Measurements from ENCODE around the gene TDRD1. TPM values are rescaled to one million over a fixed set of nuclear protein-coding genes. Genes with fewer than 3 reads are reported as not detected.
A peak's percentile ranks its signal among the peaks of the same experiment; 100 is the strongest.

Gene TDRD1
- total and polyA plus RNA-seq, 9 of the 15 experiments (the other 6 are each of a cell fraction or from before 2014, with no cell fraction given) = not detected

DNA sequence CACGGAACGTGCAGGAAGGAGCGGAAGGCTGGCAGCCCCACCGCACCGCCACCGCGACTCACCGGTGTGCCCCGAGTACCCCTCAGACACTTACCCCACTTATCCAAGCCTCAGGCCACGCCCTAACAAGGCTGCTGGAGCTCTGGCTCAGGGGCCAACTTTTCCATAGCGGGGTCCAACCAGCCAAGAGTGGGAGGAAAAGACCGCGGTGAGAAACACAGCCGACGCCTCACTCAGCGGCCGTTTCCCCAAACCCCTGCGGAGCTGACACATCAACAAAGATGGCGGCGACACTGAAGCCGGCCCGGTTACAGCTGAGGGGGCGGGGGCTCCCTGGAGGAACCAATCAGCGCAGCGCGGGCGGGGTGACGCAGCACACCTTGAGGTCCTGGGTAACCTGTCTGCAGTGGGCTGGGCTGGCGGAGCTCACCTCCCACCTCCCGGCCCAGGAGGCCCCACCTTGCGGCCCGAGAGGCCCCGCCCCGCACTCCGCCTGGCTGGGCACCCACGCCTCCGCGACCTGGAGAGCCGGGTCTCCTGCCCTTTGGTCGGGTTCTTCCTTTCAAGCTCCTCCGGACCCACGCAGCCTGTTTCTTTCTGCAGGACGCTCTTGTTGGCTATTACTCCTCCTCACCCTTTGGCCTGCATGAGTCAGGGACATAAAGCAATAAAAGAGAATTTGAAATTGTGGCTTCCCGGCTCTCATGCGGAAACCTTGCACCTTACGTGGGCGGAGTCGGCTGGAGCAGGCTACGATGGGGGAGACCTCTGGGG, 5.0 kb upstream of the TDRD1 start, which contains the start of gene CCDC186 (continued):
- TF ChIP-seq ZNF324 (CRISPR knock-in tag; IDR thresholded peaks at IDR 0.05) (no peak), JUND (IDR thresholded peaks at IDR 0.05; ENCODE audit: borderline replicate concordance, low read depth, low read length) (0 out of 2 replicates have a peak, but pooled peaks have one; percentile 9), JUND (tag; IDR thresholded peaks at IDR 0.05; ENCODE audit: borderline replicate concordance, low read depth, low read length) (no peak), YY1 (IDR thresholded peaks at IDR 0.05; ENCODE audit: borderline replicate concordance in 1 of 3, control insufficient read depth in 1 of 3, extremely low read depth in 1 of 3, insufficient read depth in 3 of 3, insufficient read length in 1 of 3, insufficient replicate concordance in 2 of 3, low read depth in 1 of 3, low read length in 2 of 3) (peak; percentile 57 to 96 (median 92)), EP400 (IDR thresholded peaks at IDR 0.05) (peak; percentile 87), ZNF766 (CRISPR knock-in tag; conservative IDR thresholded peaks at IDR 0.05) (no peak), PCBP2 (IDR thresholded peaks at IDR 0.05; ENCODE audit: low read depth, low read length, poor library complexity, severe bottlenecking) (no peak), TAF7 (tag; IDR thresholded peaks at IDR 0.05) (peak; percentile 71; the same call in 1 of the 2 replicates), NCOA6 (IDR thresholded peaks at IDR 0.05) (no peak), DIDO1 (tag; IDR thresholded peaks at IDR 0.05; ENCODE audit: low read depth) (no peak), ZBTB2 (IDR thresholded peaks at IDR 0.05) (no peak), ZNF408 (CRISPR knock-in tag; IDR thresholded peaks at IDR 0.05; ENCODE audit: low read depth) (no peak), EHMT2 (IDR thresholded peaks at IDR 0.05) (no peak), CTBP1 (IDR thresholded peaks at IDR 0.05; ENCODE audit: borderline replicate concordance) (peak; percentile 81), ZNF436 (CRISPR knock-in tag; IDR thresholded peaks at IDR 0.05) (no peak), E2F3 (CRISPR knock-in tag; IDR thresholded peaks at IDR 0.05) (no peak), ERF (CRISPR knock-in tag; IDR thresholded peaks at IDR 0.05) (no peak), MEIS2 (IDR thresholded peaks at IDR 0.05; ENCODE audit: partially characterized antibody) (peak; percentile 43), NFYB (IDR thresholded peaks at IDR 0.05; ENCODE audit: extremely low read depth, insufficient read length) (peak; percentile 94), ZNF445 (CRISPR knock-in tag; IDR thresholded peaks at IDR 0.05; ENCODE audit: low read depth) (no peak), SIX5 (IDR thresholded peaks at IDR 0.05; ENCODE audit: borderline replicate concordance in 1 of 2, insufficient read depth in 1 of 2, low read depth in 1 of 2, low read length in 2 of 2) (no peak), POLR2H (tag; IDR thresholded peaks at IDR 0.05; ENCODE audit: low read depth) (peak; percentile 59; the same call in 1 of the 2 replicates), TAF1 (IDR thresholded peaks at IDR 0.05; ENCODE audit: control insufficient read depth, extremely low read depth, insufficient read depth, low read length, severe bottlenecking) (peak; percentile 74), CBX2 (IDR thresholded peaks at IDR 0.05; ENCODE audit: insufficient read depth, low read length, poor library complexity, severe bottlenecking) (no peak), HIVEP1 (CRISPR knock-in tag; IDR thresholded peaks at IDR 0.05) (no peak), KAT7 (CRISPR knock-in tag; IDR thresholded peaks at IDR 0.05; ENCODE audit: borderline replicate concordance) (no peak)
